Renal cortex interstitium (tissue), 11 donors: ENCODE data around the gene ZNF880. TPM values are rescaled to one million over a fixed set of nuclear protein-coding genes. Genes with fewer than 3 reads are reported as not detected.

Experiments
- DNase-seq, 11 donors: peaks; one replicate each; pipeline ENCODE4 v3.0.0-alpha.2; 2013; ENCODE audit warnings: low read depth in 9 of 11, low spot score in 4 of 11; ENCODE audit errors: extremely low read depth in 1 of 11
- polyA plus RNA-seq, 3 donors: library from polyadenylated mRNA; unstranded; fragments of 120-200 nt; gene quantifications; one replicate each; pipeline ENCODE4 v1.2.1, GENCODE V29; 2013; ENCODE audit not compliant: insufficient read length in 3 of 3

Gene ZNF880
- polyA plus RNA-seq, 3 donors: 22.7 to 30.0 (median 25.6) TPM

DNA sequence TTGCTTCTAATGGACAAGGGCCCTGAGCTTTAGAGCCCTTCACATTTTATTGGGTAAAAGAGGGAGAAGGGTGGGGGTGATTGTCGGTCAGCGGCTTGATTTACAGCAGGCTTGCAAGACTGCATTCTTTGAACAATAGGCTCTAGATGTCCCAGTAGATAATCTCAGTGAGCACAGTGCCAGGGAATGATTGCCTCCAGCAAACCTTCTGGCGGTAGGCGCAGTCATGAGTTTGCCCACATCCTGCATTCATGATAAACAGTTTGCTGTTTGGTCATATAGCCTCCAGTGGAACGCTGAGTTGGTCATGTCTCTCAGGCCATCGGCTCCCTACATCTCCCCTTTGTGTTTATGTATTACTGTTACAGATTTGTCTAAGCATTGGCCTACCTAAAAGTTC lies 40.6 kb downstream of the ZNF880 start:
- DNase-seq: no peak

DNA sequence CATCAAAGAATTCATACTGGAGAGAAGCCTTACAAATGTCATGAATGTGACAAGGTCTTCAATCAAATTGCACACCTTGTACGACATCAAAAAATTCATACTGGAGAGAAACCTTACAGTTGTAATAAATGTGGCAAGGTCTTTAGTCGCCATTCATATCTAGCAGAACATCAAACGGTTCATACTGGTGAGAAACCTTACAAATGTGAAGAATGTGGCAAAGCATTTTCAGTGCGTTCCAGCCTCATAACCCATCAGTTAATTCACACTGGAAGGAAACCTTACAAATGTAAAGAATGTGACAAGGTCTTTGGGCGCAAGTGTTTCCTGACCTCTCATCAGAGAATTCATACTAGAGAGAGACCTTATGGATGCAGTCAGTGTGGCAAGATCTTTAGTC lies 46.0 kb downstream of the ZNF880 start:
- DNase-seq: no peak

DNA sequence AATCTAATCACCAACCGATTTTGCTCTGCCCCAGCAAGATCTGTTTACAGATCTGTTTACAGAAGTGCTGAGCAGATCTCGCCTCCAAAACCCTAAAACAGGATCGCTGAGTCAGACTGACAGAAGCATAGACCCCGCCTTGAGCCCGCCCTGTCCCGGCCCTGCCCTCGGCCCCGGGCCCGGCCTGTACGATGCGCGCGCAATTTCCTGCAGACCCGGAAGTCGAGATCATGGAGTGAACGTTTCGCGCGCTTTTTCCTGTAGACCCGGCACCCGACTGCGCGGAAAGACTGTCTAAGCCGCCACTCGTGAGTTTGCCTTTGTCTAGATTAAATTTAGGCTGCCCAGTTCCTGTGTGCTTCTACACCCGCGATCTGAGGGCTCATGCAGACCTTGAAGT lies 59.2 kb downstream of the ZNF880 start, which contains the start of gene ZNF534:
Gene ZNF534, plus strand, starts transcription at position 212 of the 400 bp plus-strand sequence. CDS start 2,327 bp downstream, outside the sequence.
- DNase-seq: no peak

Other genes starting within 250 kb of the ZNF880 start
- 10 to 100 TPM; 18.3 to 23.3 (median 20.4) TPM for gene ZNF616, start 230.0 kb upstream of the ZNF880 start, polyA plus RNA-seq
- gene ZNF836, start 198.3 kb upstream of the ZNF880 start, polyA plus RNA-seq: 10 to 100 TPM; 14.0 to 26.3 (median 15.7) TPM
- gene PPP2R1A, start 179.9 kb upstream of the ZNF880 start, polyA plus RNA-seq: 100 to 1,000 TPM; 449 to 497 (median 453) TPM
- gene ZNF766, start 100.3 kb upstream of the ZNF880 start, polyA plus RNA-seq: 10 to 100 TPM; 18.6 to 23.1 (median 19.7) TPM
- gene ZNF480, start 72.8 kb upstream of the ZNF880 start, polyA plus RNA-seq: 10 to 100 TPM; 15.8 to 19.1 (median 17.2) TPM
- gene ZNF610, start 33.7 kb upstream of the ZNF880 start, polyA plus RNA-seq: 10 to 100 TPM; 11.0 to 15.3 (median 11.8) TPM
- 10 to 100 TPM; 34.2 to 67.2 (median 35.1) TPM for gene ZNF528, start 27.9 kb downstream of the ZNF880 start, polyA plus RNA-seq
- 1 to 10 TPM in 1 of 3 donors, under 1 TPM in 2; 0.34 to 1.2 (median 0.61) TPM for gene ZNF534, start 59.2 kb downstream of the ZNF880 start, polyA plus RNA-seq
- gene ZNF578, start 83.6 kb downstream of the ZNF880 start, polyA plus RNA-seq: 10 to 100 TPM in 1 of 3 donors, 1 to 10 TPM in 2; 5.8 to 11.6 (median 7.0) TPM
- 10 to 100 TPM in 2 of 3 donors, 1 to 10 TPM in 1; 9.4 to 20.9 (median 12.7) TPM for gene ZNF808, start 157.7 kb downstream of the ZNF880 start, polyA plus RNA-seq
- gene ZNF701, start 200.4 kb downstream of the ZNF880 start, polyA plus RNA-seq: 10 to 100 TPM; 13.3 to 21.6 (median 17.6) TPM